ENCODE results near the gene RNASEH2C. TPM values are rescaled to one million over a fixed set of nuclear protein-coding genes. Genes with fewer than 3 reads are reported as not detected.
"Not testable (repeated sequence)": the region's sequence is repeated elsewhere in the genome, so short reads cannot be mapped to it uniquely, and the experiment has no call there.

RNASEH2C gene
- total RNA-seq, 1 experiment from 2014 or later: 57.7 TPM

- WGBS (ENCODE audit: extremely low coverage, insufficient read length, low lambda C conversion rate): no CpG with 5 or more reads among the region's 8 CpGs
- Histone ChIP-seq H3T11ph (ENCODE audit: low read length) (no peak overlapping the region), H3K18ac (ENCODE audit: insufficient read length, low read depth, low read length) (no peak overlapping the region), H3K27ac (ENCODE audit: insufficient read length, low read depth, low read length) (no peak overlapping the region), H3K23ac (ENCODE audit: insufficient read length, low read depth, low read length) (no peak overlapping the region), H4K8ac (replicated peaks; ENCODE audit: insufficient read length, low read depth, low read length) (no peak overlapping the region), H3K79me1 (ENCODE audit: insufficient read depth, low read depth, low read length, poor library complexity, severe bottlenecking) (no peaks in the 10 kb centered on the region), H3K56ac (ENCODE audit: insufficient read length, low read depth, low read length) (no peak overlapping the region), H2BK5ac (ENCODE audit: insufficient read length, low read length) (no peak overlapping the region), H2AFZ (ENCODE audit: low read length) (no peak overlapping the region), H3K14ac (ENCODE audit: insufficient read depth, low read length) (no peak overlapping the region), H3K4me2 (ENCODE audit: insufficient read depth, insufficient read length, low read length) (no peak overlapping the region), H2BK12ac (ENCODE audit: insufficient read length, low read depth, low read length) (no peak overlapping the region), H2BK20ac (ENCODE audit: low read depth, low read length, poor library complexity, severe bottlenecking) (no peak overlapping the region), H3K79me2 (ENCODE audit: insufficient read depth, low read length) (no peaks in the 10 kb centered on the region), H2BK15ac (ENCODE audit: low read depth, low read length) (no peak overlapping the region), H3K27me3 (ENCODE audit: insufficient read depth, low read length) (no peaks in the 10 kb centered on the region), H3K9ac (ENCODE audit: extremely low read depth, insufficient read length, low read length) (no peak overlapping the region), H4K5ac (ENCODE audit: insufficient read length, low read depth, low read length) (no peak overlapping the region), H4K20me1 (ENCODE audit: control insufficient read depth, insufficient read depth, insufficient read length) (no peaks in the 10 kb centered on the region), H4K91ac (ENCODE audit: insufficient read length, low read depth, low read length) (no peak overlapping the region), H3K4me1 (ENCODE audit: insufficient read depth, low read length) (no peaks in the 10 kb centered on the region), H3K4ac (ENCODE audit: low read depth, low read length) (no peak overlapping the region), H2AK5ac (ENCODE audit: insufficient read length, low read length) (no peak overlapping the region), H2BK120ac (ENCODE audit: low read depth, low read length, poor library complexity, severe bottlenecking) (no peak overlapping the region), H3K23me2 (ENCODE audit: insufficient read length, low read depth, low read length, poor library complexity, severe bottlenecking) (no peaks in the 10 kb centered on the region), H3K9me3 (ENCODE audit: control insufficient read depth, low read depth, low read length) (no peaks in the 10 kb centered on the region)
- Mint-ChIP-seq H3K4me3 (no peak overlapping the region), H3K27me3 (ENCODE audit: low read depth) (peaks cover 20% of the 10 kb centered on the region), H3K9me3 (no peaks in the 10 kb centered on the region), H3K27ac (no peak overlapping the region), H3K4me1 (peaks cover 2 to 10% of the 10 kb centered on the region in 2 experiments), H3K36me3 (ENCODE audit: insufficient read depth in 1 of 3, low read depth in 3 of 3) (no peaks in the 10 kb centered on the region)
- TF ChIP-seq CTCF (conservative IDR thresholded peaks at IDR 0.05): no peak
- no peak for DNase-seq
Measured at GRCh38 chr11:65685981-65686380, 34.6 kb downstream of the RNASEH2C start.

GRCh38 chr11:65683480-65683879 is 37.1 kb downstream of the RNASEH2C start:
- not testable (repeated sequence) for H3T11ph ChIP-seq (ENCODE audit: low read length); H3K4ac ChIP-seq (ENCODE audit: low read depth, low read length); H3K4me1 ChIP-seq (ENCODE audit: insufficient read depth, low read length); H3K27ac Mint-ChIP-seq; H3K27me3 ChIP-seq (ENCODE audit: insufficient read depth, low read length); H2BK5ac ChIP-seq (ENCODE audit: insufficient read length, low read length); H3K4me1 Mint-ChIP-seq; H3K23me2 ChIP-seq (ENCODE audit: insufficient read length, low read depth, low read length, poor library complexity, severe bottlenecking); H2BK12ac ChIP-seq (ENCODE audit: insufficient read length, low read depth, low read length); H3K9me3 ChIP-seq (ENCODE audit: control insufficient read depth, low read depth, low read length); H4K91ac ChIP-seq (ENCODE audit: insufficient read length, low read depth, low read length); H3K9ac ChIP-seq (ENCODE audit: extremely low read depth, insufficient read length, low read length); H3K9me3 Mint-ChIP-seq; H2BK20ac ChIP-seq (ENCODE audit: low read depth, low read length, poor library complexity, severe bottlenecking); H3K56ac ChIP-seq (ENCODE audit: insufficient read length, low read depth, low read length); H3K27ac ChIP-seq (ENCODE audit: insufficient read length, low read depth, low read length); H3K4me3 Mint-ChIP-seq; H2AFZ ChIP-seq (ENCODE audit: low read length); H3K14ac ChIP-seq (ENCODE audit: insufficient read depth, low read length); H3K18ac ChIP-seq (ENCODE audit: insufficient read length, low read depth, low read length); H3K36me3 Mint-ChIP-seq (ENCODE audit: insufficient read depth in 1 of 3, low read depth in 3 of 3); H3K79me1 ChIP-seq (ENCODE audit: insufficient read depth, low read depth, low read length, poor library complexity, severe bottlenecking); DNase-seq; H3K4me2 ChIP-seq (ENCODE audit: insufficient read depth, insufficient read length, low read length); H3K79me2 ChIP-seq (ENCODE audit: insufficient read depth, low read length); H3K23ac ChIP-seq (ENCODE audit: insufficient read length, low read depth, low read length); H4K20me1 ChIP-seq (ENCODE audit: control insufficient read depth, insufficient read depth, insufficient read length); H2AK5ac ChIP-seq (ENCODE audit: insufficient read length, low read length); H2BK15ac ChIP-seq (ENCODE audit: low read depth, low read length); H4K8ac ChIP-seq (replicated peaks; ENCODE audit: insufficient read length, low read depth, low read length); H2BK120ac ChIP-seq (ENCODE audit: low read depth, low read length, poor library complexity, severe bottlenecking); H4K5ac ChIP-seq (ENCODE audit: insufficient read length, low read depth, low read length)
- peaks cover 22% of the 10 kb centered on the region for H3K27me3 Mint-ChIP-seq (ENCODE audit: low read depth)
- no CpG with 5 or more reads among the region's 6 CpGs for WGBS (ENCODE audit: extremely low coverage, insufficient read length, low lambda C conversion rate)
